ENCODE results near the gene ESPN. TPM values are rescaled to one million over a fixed set of nuclear protein-coding genes. Genes with fewer than 3 reads are reported as not detected.
"Not testable (repeated sequence)": the region's sequence is repeated elsewhere in the genome, so short reads cannot be mapped to it uniquely, and the experiment has no call there.

ESPN gene
- total RNA-seq, 1 donor from 2014 or later: 1.7 TPM

GRCh38 chr1:6435129-6435528 is 10.6 kb downstream of the ESPN start:
- DNase-seq (ENCODE audit: low read depth, low spot score): no peak
- TF ChIP-seq, protein P1, sequence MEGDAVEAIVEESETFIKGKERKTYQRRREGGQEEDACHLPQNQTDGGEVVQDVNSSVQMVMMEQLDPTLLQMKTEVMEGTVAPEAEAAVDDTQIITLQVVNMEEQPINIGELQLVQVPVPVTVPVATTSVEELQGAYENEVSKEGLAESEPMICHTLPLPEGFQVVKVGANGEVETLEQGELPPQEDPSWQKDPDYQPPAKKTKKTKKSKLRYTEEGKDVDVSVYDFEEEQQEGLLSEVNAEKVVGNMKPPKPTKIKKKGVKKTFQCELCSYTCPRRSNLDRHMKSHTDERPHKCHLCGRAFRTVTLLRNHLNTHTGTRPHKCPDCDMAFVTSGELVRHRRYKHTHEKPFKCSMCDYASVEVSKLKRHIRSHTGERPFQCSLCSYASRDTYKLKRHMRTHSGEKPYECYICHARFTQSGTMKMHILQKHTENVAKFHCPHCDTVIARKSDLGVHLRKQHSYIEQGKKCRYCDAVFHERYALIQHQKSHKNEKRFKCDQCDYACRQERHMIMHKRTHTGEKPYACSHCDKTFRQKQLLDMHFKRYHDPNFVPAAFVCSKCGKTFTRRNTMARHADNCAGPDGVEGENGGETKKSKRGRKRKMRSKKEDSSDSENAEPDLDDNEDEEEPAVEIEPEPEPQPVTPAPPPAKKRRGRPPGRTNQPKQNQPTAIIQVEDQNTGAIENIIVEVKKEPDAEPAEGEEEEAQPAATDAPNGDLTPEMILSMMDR (conservative IDR thresholded peaks at IDR 0.05): no peak
- H3K27ac Mint-ChIP-seq (ENCODE audit: unreplicated experiment): no peak overlapping the region
- no peaks in the 10 kb centered on the region for H3K36me3 Mint-ChIP-seq (ENCODE audit: low read depth)
- H3K9me3 Mint-ChIP-seq: no peaks in the 10 kb centered on the region
- H3K4me1 Mint-ChIP-seq: peaks cover 21% of the 10 kb centered on the region
- no peak overlapping the region for H3K4me3 Mint-ChIP-seq
- peaks cover 35% of the 10 kb centered on the region for H3K27me3 Mint-ChIP-seq (ENCODE audit: low read depth)

GRCh38 chr1:6435547-6435946 is 11.0 kb downstream of the ESPN start:
- H3K36me3 Mint-ChIP-seq (ENCODE audit: low read depth): no peaks in the 10 kb centered on the region
- TF ChIP-seq, protein P1 (conservative IDR thresholded peaks at IDR 0.05): no peak
- H3K27ac Mint-ChIP-seq (ENCODE audit: unreplicated experiment): no peak overlapping the region
- peaks cover 17% of the 10 kb centered on the region for H3K4me1 Mint-ChIP-seq
- H3K4me3 Mint-ChIP-seq: no peak overlapping the region
- H3K9me3 Mint-ChIP-seq: no peaks in the 10 kb centered on the region
- peaks cover 31% of the 10 kb centered on the region for H3K27me3 Mint-ChIP-seq (ENCODE audit: low read depth)
- no peak for DNase-seq (ENCODE audit: low read depth, low spot score)

GRCh38 chr1:6436277-6436676 is 11.7 kb downstream of the ESPN start:
- Mint-ChIP-seq H3K27me3 (ENCODE audit: low read depth) (peaks cover 34% of the 10 kb centered on the region), H3K4me1 (peaks cover 17% of the 10 kb centered on the region)
- H3K9me3 Mint-ChIP-seq; H3K27ac Mint-ChIP-seq (ENCODE audit: unreplicated experiment); DNase-seq (ENCODE audit: low read depth, low spot score); H3K4me3 Mint-ChIP-seq; H3K36me3 Mint-ChIP-seq (ENCODE audit: low read depth): not testable (repeated sequence)

GRCh38 chr1:6437012-6437700 is 12.6 kb downstream of the ESPN start:
- Mint-ChIP-seq H3K27me3 (ENCODE audit: low read depth) (peaks cover 43% of the 10 kb centered on the region), H3K4me1 (peaks cover 17% of the 10 kb centered on the region)
- H3K4me3 Mint-ChIP-seq; H3K9me3 Mint-ChIP-seq; DNase-seq (ENCODE audit: low read depth, low spot score); H3K27ac Mint-ChIP-seq (ENCODE audit: unreplicated experiment); H3K36me3 Mint-ChIP-seq (ENCODE audit: low read depth): not testable (repeated sequence)

GRCh38 chr1:6438047-6438525 is 13.5 kb downstream of the ESPN start:
- TF ChIP-seq, protein P1 (conservative IDR thresholded peaks at IDR 0.05): peak; percentile 92
- peak overlapping the region; percentile 69 for H3K4me3 Mint-ChIP-seq
- H3K27ac Mint-ChIP-seq (ENCODE audit: unreplicated experiment): no peak overlapping the region
- no peaks in the 10 kb centered on the region for H3K9me3 Mint-ChIP-seq
- peaks cover 17% of the 10 kb centered on the region for H3K4me1 Mint-ChIP-seq
- H3K27me3 Mint-ChIP-seq (ENCODE audit: low read depth): peaks cover 45% of the 10 kb centered on the region
- DNase-seq (ENCODE audit: low read depth, low spot score): peak; percentile 63
- no peaks in the 10 kb centered on the region for H3K36me3 Mint-ChIP-seq (ENCODE audit: low read depth)

DNA sequence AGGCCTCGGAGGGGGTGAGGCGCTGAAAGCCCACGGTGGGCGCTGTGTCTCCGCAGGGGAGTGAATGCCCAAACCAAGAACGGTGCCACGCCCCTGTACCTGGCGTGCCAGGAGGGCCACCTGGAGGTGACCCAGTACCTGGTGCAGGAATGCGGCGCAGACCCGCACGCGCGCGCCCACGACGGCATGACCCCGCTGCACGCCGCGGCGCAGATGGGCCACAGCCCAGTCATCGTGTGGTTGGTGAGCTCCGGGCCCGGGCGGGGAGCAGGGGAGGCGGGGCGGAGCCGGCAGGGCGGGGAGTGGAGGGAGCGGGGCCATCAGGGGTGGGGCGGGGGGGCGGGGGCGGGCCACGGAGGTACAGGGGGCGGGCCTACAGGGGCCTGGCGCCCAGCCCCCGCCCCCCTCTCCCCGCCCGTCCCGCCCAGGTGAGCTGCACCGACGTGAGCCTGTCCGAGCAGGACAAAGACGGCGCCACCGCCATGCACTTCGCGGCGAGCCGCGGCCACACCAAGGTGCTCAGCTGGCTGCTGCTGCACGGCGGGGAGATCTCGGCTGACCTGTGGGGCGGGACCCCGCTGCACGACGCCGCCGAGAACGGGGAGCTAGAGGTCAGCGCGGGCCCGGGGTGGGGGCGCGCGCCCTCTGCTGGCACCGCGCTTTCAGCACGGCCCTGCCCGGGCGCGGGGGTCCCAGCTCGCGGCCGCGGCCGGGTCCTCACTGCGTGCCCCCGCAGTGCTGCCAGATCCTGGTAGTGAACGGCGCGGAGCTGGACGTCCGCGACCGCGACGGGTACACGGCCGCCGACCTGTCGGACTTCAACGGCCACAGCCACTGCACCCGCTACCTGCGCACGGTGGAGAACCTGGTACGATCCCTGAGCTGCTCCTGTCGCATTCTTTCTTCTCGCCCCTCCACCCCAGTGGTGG is 15.9 kb downstream of the ESPN start:
- no peak overlapping the region for H3K27ac Mint-ChIP-seq (ENCODE audit: unreplicated experiment)
- no peaks in the 10 kb centered on the region for H3K9me3 Mint-ChIP-seq
- H3K4me3 Mint-ChIP-seq: no peak overlapping the region
- TF ChIP-seq, protein P1 (conservative IDR thresholded peaks at IDR 0.05): peak; percentile 60
- H3K4me1 Mint-ChIP-seq: peaks cover 18% of the 10 kb centered on the region
- no peaks in the 10 kb centered on the region for H3K36me3 Mint-ChIP-seq (ENCODE audit: low read depth)
- no peak for DNase-seq (ENCODE audit: low read depth, low spot score)
- H3K27me3 Mint-ChIP-seq (ENCODE audit: low read depth): peaks cover 41% of the 10 kb centered on the region
